Upper lobe of left lung (tissue), 4 donors: Measurements from ENCODE around the gene GFOD2.

Experiments used
- EP300 ChIP-seq, 4 donors: sonication (generic); formaldehyde crosslinking; IDR thresholded peaks; one replicate each; pipeline ENCODE4 v1.5.1; 2017; ENCODE audit warnings: antibody characterized with exemption in 4 of 4, control low read depth in 2 of 4
- POLR2A ChIP-seq, 4 donors: fragments of 450-650 bp; IDR thresholded peaks; one replicate each; pipeline ENCODE4 v1.5.1; 2016 to 2017; ENCODE audit warnings: antibody characterized with exemption in 4 of 4, mild to moderate bottlenecking in 2 of 4
- POLR2AphosphoS5 ChIP-seq, 2 donors: sonication (generic); formaldehyde crosslinking; IDR thresholded peaks; one replicate each; pipeline ENCODE4 v1.5.1; 2017; ENCODE audit warnings: antibody characterized with exemption in 2 of 2
- TF ChIP-seq, protein P1 (sequence below), 6 experiments: fragments of 450-650 bp in 4 of 6; fragments of 200-600 bp in 2 of 6; sonication (generic) in 2 of 6; IDR thresholded peaks; one replicate each; pipeline ENCODE4 v1.5.1; 2016 to 2019; ENCODE audit warnings: antibody characterized with exemption in 6 of 6

DNA sequence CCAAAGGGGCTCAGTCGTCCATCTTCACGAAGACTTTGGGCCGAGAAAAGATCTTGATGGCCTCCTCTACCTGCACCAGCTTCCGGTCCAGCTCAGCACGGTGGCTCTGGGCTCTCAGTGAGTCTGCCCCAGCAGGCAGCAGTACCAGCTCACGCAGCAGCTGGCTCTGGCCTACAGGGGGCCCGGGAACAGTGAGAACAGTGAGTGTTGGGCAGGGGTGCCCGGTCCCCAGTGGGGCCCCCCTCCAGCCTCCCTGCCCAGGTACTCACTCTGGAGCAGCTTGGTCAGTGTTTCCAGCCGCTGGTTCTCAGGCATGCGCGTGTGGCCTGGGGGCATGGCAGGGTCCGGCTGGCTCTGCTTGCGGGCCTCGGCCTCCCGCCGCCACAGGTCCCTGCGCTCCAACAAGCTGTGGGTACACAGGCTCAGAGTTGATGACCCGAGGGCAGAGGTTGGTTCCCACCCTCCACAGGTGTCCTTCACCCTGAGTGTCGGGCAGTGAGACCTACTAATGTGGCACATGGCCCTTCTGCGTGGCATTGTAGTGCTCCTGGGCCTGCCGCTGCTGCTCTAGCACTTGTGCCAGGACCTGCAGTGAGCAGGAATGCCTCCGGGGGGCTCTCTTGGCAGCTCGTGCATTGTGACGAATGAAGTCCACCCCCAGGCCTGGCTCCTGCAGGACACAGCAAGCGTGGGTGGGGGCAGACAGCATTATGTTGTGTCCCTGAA is 55.8 kb downstream of the GFOD2 start:
- TF ChIP-seq POLR2A (IDR thresholded peaks at IDR 0.05) (no peak), EP300 (IDR thresholded peaks at IDR 0.05) (no peak), POLR2AphosphoS5 (IDR thresholded peaks at IDR 0.05) (no peak)
- TF ChIP-seq, protein P1, sequence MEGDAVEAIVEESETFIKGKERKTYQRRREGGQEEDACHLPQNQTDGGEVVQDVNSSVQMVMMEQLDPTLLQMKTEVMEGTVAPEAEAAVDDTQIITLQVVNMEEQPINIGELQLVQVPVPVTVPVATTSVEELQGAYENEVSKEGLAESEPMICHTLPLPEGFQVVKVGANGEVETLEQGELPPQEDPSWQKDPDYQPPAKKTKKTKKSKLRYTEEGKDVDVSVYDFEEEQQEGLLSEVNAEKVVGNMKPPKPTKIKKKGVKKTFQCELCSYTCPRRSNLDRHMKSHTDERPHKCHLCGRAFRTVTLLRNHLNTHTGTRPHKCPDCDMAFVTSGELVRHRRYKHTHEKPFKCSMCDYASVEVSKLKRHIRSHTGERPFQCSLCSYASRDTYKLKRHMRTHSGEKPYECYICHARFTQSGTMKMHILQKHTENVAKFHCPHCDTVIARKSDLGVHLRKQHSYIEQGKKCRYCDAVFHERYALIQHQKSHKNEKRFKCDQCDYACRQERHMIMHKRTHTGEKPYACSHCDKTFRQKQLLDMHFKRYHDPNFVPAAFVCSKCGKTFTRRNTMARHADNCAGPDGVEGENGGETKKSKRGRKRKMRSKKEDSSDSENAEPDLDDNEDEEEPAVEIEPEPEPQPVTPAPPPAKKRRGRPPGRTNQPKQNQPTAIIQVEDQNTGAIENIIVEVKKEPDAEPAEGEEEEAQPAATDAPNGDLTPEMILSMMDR (IDR thresholded peaks at IDR 0.05): no peak
